Mammary epithelial cell (primary cell): ENCODE results near the gene NSG2.

Source experiments
- EZH2 ChIP-seq: IDR thresholded peaks from 2 replicates; pipeline ENCODE4 v1.6.1; 2012; ENCODE audit warnings: low read length, inconsistent platforms, borderline replicate concordance
- TF ChIP-seq, protein P1 (sequence below), 2 donors: IDR thresholded peaks in 1 of 2; conservative IDR thresholded peaks in 1 of 2; 2 replicates each; pipeline ENCODE4 v1.5.1; 2011 to 2012; ENCODE audit warnings: inconsistent platforms in 2 of 2, low read length in 2 of 2, mild to moderate bottlenecking in 2 of 2, control low read depth in 1 of 2, low read depth in 1 of 2; ENCODE audit not compliant: insufficient read depth in 1 of 2; ENCODE audit errors: extremely low read depth in 1 of 2

GRCh38 chr5:174008922-174009321, 36.6 kb upstream of the NSG2 start:
- TF ChIP-seq, protein P1, sequence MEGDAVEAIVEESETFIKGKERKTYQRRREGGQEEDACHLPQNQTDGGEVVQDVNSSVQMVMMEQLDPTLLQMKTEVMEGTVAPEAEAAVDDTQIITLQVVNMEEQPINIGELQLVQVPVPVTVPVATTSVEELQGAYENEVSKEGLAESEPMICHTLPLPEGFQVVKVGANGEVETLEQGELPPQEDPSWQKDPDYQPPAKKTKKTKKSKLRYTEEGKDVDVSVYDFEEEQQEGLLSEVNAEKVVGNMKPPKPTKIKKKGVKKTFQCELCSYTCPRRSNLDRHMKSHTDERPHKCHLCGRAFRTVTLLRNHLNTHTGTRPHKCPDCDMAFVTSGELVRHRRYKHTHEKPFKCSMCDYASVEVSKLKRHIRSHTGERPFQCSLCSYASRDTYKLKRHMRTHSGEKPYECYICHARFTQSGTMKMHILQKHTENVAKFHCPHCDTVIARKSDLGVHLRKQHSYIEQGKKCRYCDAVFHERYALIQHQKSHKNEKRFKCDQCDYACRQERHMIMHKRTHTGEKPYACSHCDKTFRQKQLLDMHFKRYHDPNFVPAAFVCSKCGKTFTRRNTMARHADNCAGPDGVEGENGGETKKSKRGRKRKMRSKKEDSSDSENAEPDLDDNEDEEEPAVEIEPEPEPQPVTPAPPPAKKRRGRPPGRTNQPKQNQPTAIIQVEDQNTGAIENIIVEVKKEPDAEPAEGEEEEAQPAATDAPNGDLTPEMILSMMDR (conservative IDR thresholded peaks at IDR 0.05 in 1 of 2, IDR thresholded peaks at IDR 0.05 in 1 of 2; ENCODE audit: extremely low read depth in 1 of 2, insufficient read depth in 1 of 2, low read depth in 1 of 2, low read length in 2 of 2): no peak
- TF ChIP-seq EZH2: no peak
